Measurements from ENCODE around the gene CLDN6. TPM values are rescaled to one million over a fixed set of nuclear protein-coding genes. Genes with fewer than 3 reads are reported as not detected.

CLDN6 gene
- total RNA-seq, 1 donor from 2014 or later: 563 TPM

GRCh38 chr16:3051494-3051893 lies 33.5 kb upstream of the CLDN6 start:
- H3K27ac Mint-ChIP-seq: peak overlapping the region; percentile 34

GRCh38 chr16:3051009-3051408 lies 33.0 kb upstream of the CLDN6 start:
- no peak for DNase-seq (ENCODE audit: low spot score, unreplicated experiment)
- H3K27me3 Mint-ChIP-seq: peaks cover 49% of the 10 kb centered on the region
- no peak overlapping the region for H3K27ac Mint-ChIP-seq
- no peak overlapping the region for H3K4me3 Mint-ChIP-seq (ENCODE audit: low read depth)
- H3K9me3 Mint-ChIP-seq (ENCODE audit: low read depth): no peaks in the 10 kb centered on the region
- peaks cover 7% of the 10 kb centered on the region for H3K4me1 Mint-ChIP-seq (ENCODE audit: low read depth)
- peaks cover 11% of the 10 kb centered on the region for H3K36me3 Mint-ChIP-seq (ENCODE audit: insufficient read depth)
- no peak for TF ChIP-seq CTCF (IDR thresholded peaks at IDR 0.05; ENCODE audit: unreplicated experiment)

More at GRCh38 chr16:3051494-3051893, 33.5 kb upstream of the CLDN6 start:
- no peaks in the 10 kb centered on the region for H3K9me3 Mint-ChIP-seq (ENCODE audit: low read depth)
- peaks cover 11% of the 10 kb centered on the region for H3K36me3 Mint-ChIP-seq (ENCODE audit: insufficient read depth)
- DNase-seq (ENCODE audit: low spot score, unreplicated experiment): no peak
- H3K4me3 Mint-ChIP-seq (ENCODE audit: low read depth): no peak overlapping the region
- peaks cover 7% of the 10 kb centered on the region for H3K4me1 Mint-ChIP-seq (ENCODE audit: low read depth)
- no peak for TF ChIP-seq CTCF (IDR thresholded peaks at IDR 0.05; ENCODE audit: unreplicated experiment)
- peaks cover 49% of the 10 kb centered on the region for H3K27me3 Mint-ChIP-seq

GRCh38 chr16:3050487-3050886 lies 32.5 kb upstream of the CLDN6 start:
- no peak for DNase-seq (ENCODE audit: low spot score, unreplicated experiment)
- Mint-ChIP-seq H3K36me3 (ENCODE audit: insufficient read depth) (peaks cover 11% of the 10 kb centered on the region), H3K9me3 (ENCODE audit: low read depth) (no peaks in the 10 kb centered on the region), H3K27me3 (peaks cover 49% of the 10 kb centered on the region), H3K4me1 (ENCODE audit: low read depth) (peaks cover 7% of the 10 kb centered on the region), H3K4me3 (ENCODE audit: low read depth) (no peak overlapping the region), H3K27ac (no peak overlapping the region)
- no peak for TF ChIP-seq CTCF (IDR thresholded peaks at IDR 0.05; ENCODE audit: unreplicated experiment)

GRCh38 chr16:3049921-3050481 lies 32.0 kb upstream of the CLDN6 start:
- Mint-ChIP-seq H3K4me3 (ENCODE audit: low read depth) (no peak overlapping the region), H3K9me3 (ENCODE audit: low read depth) (no peaks in the 10 kb centered on the region), H3K36me3 (ENCODE audit: insufficient read depth) (peaks cover 11% of the 10 kb centered on the region), H3K4me1 (ENCODE audit: low read depth) (peaks cover 9% of the 10 kb centered on the region), H3K27me3 (peaks cover 54% of the 10 kb centered on the region), H3K27ac (no peak overlapping the region)
- DNase-seq (ENCODE audit: low spot score, unreplicated experiment): no peak
- no peak for TF ChIP-seq CTCF (IDR thresholded peaks at IDR 0.05; ENCODE audit: unreplicated experiment)

GRCh38 chr16:3047387-3047720 lies 29.4 kb upstream of the CLDN6 start:
- peaks cover 2% of the 10 kb centered on the region for H3K36me3 Mint-ChIP-seq (ENCODE audit: insufficient read depth)
- H3K4me1 Mint-ChIP-seq (ENCODE audit: low read depth): peaks cover 9% of the 10 kb centered on the region
- H3K4me3 Mint-ChIP-seq (ENCODE audit: low read depth): no peak overlapping the region
- peaks cover 72% of the 10 kb centered on the region for H3K27me3 Mint-ChIP-seq
- no peaks in the 10 kb centered on the region for H3K9me3 Mint-ChIP-seq (ENCODE audit: low read depth)
- no peak for DNase-seq (ENCODE audit: low spot score, unreplicated experiment)
- H3K27ac Mint-ChIP-seq: no peak overlapping the region
- no peak for TF ChIP-seq CTCF (IDR thresholded peaks at IDR 0.05; ENCODE audit: unreplicated experiment)
